Esophagus muscularis mucosa (tissue), 4 donors: ENCODE data around the gene IQCH. TPM values are rescaled to one million over a fixed set of nuclear protein-coding genes. Genes with fewer than 3 reads are reported as not detected.

Experiments used
- DNase-seq: peaks from one replicate; pipeline ENCODE4 v3.0.0-alpha.2; 2017; ENCODE audit errors: extremely low spot score
- H3K27ac ChIP-seq, 4 donors: fragments of 200-600 bp; sonication (generic); replicated peaks in 1 of 4; 1 replicate in 3 of 4; 2 replicates in 1 of 4; pipeline ENCODE4 v1.5.1; 2016 to 2019; ENCODE audit warnings: mild to moderate bottlenecking in 1 of 4
- H3K27me3 ChIP-seq, 4 donors: fragments of 200-600 bp; sonication (generic); one replicate each; pipeline versions ENCODE4 v1.5.1 to v1.6.0; 2016 to 2019
- H3K36me3 ChIP-seq, 4 donors: fragments of 200-600 bp; sonication (generic); one replicate each; pipeline ENCODE4 v1.5.1; 2016 to 2019
- H3K4me1 ChIP-seq, 4 donors: fragments of 200-600 bp; sonication (generic); one replicate each; pipeline ENCODE4 v1.5.1; 2016 to 2019
- H3K4me3 ChIP-seq, 4 donors: fragments of 200-600 bp; sonication (generic); 1 replicate in 2 of 4; 2 replicates in 2 of 4; pipeline ENCODE4 v1.5.1; 2016 to 2019; ENCODE audit warnings: mild to moderate bottlenecking in 4 of 4, moderate library complexity in 1 of 4
- H3K9me3 ChIP-seq, 4 donors: fragments of 200-600 bp; sonication (generic); 1 replicate in 3 of 4; 2 replicates in 1 of 4; pipeline ENCODE4 v1.5.1; 2016 to 2019
- CTCF ChIP-seq, 3 experiments: fragments of 200-600 bp in 2 of 3; fragments of 450-650 bp in 1 of 3; sonication (generic) in 2 of 3; IDR thresholded peaks; one replicate each; pipeline ENCODE4 v1.5.1; 2017 to 2019; ENCODE audit warnings: antibody characterized with exemption in 3 of 3, mild to moderate bottlenecking in 2 of 3, moderate library complexity in 1 of 3
- EP300 ChIP-seq: sonication (generic); formaldehyde crosslinking; IDR thresholded peaks from one replicate; pipeline ENCODE4 v1.6.1; 2017; ENCODE audit warnings: antibody characterized with exemption
- POLR2A ChIP-seq: fragments of 450-650 bp; IDR thresholded peaks from one replicate; pipeline ENCODE4 v1.6.1; 2017; ENCODE audit warnings: antibody characterized with exemption, moderate library complexity, mild to moderate bottlenecking, low read depth
- POLR2AphosphoS5 ChIP-seq, 2 donors: sonication (generic); formaldehyde crosslinking; IDR thresholded peaks; one replicate each; pipeline ENCODE4 v1.6.1; 2017; ENCODE audit warnings: antibody characterized with exemption in 2 of 2
- WGBS: methylation state at CpG from one replicate; pipeline ENCODE4 v1.1.5; 2018; 5-methylcytosine and 5-hydroxymethylcytosine counted together
- intact Hi-C: fragments of 100-400 bp; cut with DNase I; formaldehyde crosslinking; loops from one replicate; pipeline ENCODE4 v1.15.1; 2023
- total RNA-seq, 4 donors: library from RNA; depleted of rRNA; stranded (reverse); fragments of >200 nt; gene quantifications; one replicate each; pipeline versions ENCODE4 v1.1.0 to v1.2.1, GENCODE V29; 2016

Gene IQCH
- total RNA-seq, 4 donors from 2014 or later: 0.58 to 2.4 (median 1.2) TPM

DNA sequence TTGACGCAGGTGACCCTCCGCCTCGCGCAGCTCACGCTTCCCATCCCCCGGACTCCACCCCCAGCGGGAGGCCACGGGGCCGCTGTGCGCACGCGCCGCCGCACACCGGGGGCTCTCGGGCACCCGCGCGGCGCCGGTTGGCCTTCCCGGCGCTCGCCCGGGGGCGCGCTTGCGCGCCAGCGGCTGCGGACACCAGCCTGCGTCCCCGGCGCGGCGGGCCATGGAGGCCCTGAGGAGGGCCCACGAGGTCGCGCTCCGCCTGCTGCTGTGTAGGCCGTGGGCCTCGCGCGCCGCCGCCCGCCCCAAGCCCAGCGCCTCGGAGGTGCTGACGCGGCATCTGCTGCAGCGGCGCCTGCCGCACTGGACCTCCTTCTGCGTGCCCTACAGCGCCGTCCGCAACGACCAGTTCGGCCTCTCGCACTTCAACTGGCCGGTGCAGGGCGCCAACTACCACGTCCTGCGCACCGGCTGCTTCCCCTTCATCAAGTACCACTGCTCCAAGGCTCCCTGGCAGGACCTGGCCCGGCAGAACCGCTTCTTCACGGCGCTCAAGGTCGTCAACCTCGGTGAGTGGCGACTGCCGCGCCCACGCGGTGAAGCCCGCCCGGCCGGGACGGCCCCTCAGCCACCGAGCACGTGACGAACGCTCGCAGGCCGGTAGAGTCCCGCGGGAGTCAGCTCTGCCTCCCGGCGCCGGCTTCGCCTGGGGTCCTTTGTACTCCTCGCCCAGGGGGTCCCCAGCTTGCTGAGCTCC is 266.6 kb downstream of the IQCH start, which contains the start of gene C15orf61:
Gene C15orf61 (plus strand): TSS at position 103 of the 754 bp plus-strand sequence. CDS start 118 bp downstream, at position 221.
- 0% methylated on average over 5 of the region's 94 CpGs for WGBS
- TF ChIP-seq EP300 (no peak), POLR2AphosphoS5 (IDR thresholded peaks at IDR 0.05) (peak; percentile 69 to 82), POLR2A (peak; percentile 61)
- intact Hi-C loops: no loop called here
- Histone ChIP-seq H3K4me3 (peak within 1 kb of the TSS; percentile 79 to 89 (median 86)), H3K27me3 (no peaks in the 10 kb centered on the region), H3K27ac (peak within 1 kb of the TSS; percentile 92 to 98 (median 94)), H3K4me1 (peaks cover 21 to 43% (median 32%) of the 10 kb centered on the region in 4 donors), H3K9me3 (no peaks in the 10 kb centered on the region), H3K36me3 (peaks cover 0 to 13% (median 0%) of the 10 kb centered on the region in 4 donors)
- peak; percentile 93 for DNase-seq

GRCh38 chr15:67521783-67522568 is 267.4 kb downstream of the IQCH start:
- Histone ChIP-seq H3K27ac (peak overlapping the region; percentile 92 to 98 (median 94)), H3K4me3 (peak overlapping the region; percentile 79 to 89 (median 86)), H3K27me3 (no peaks in the 10 kb centered on the region), H3K36me3 (peaks cover 0 to 12% (median 0%) of the 10 kb centered on the region in 4 donors), H3K4me1 (peaks cover 21 to 43% (median 32%) of the 10 kb centered on the region in 4 donors), H3K9me3 (no peaks in the 10 kb centered on the region)
- no peak for TF ChIP-seq POLR2AphosphoS5 (IDR thresholded peaks at IDR 0.05)
- no peak for TF ChIP-seq CTCF (IDR thresholded peaks at IDR 0.05)
- TF ChIP-seq EP300: no peak
- no peak for TF ChIP-seq POLR2A
- intact Hi-C loops: loop anchor here (2.0 kb wide), 1 partner anchor 21 kb away; the partner anchor contains the start of gene MAP2K5
- no peak for DNase-seq
- WGBS: under 1% methylated on average over 14 of the region's 23 CpGs

DNA sequence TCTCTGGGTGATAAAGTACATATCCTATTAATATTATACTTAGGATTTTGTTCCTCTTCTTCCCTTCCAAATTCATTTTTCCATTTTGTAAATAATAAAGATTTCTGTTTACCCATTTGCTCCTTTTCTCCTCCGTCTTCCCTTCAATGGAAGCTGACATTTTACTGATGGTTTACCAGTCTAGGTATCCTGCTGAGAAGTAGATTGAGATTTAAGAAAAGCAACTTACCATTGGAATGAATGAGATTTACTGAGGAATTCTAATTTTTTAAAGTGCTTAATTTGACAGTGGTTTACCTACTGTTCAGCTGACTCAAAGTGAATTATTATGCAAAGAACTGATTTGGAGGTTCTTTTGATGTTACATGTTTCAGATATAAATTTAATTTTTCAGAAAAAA is 268.7 kb downstream of the IQCH start:
- TF ChIP-seq POLR2AphosphoS5 (IDR thresholded peaks at IDR 0.05) (no peak), CTCF (IDR thresholded peaks at IDR 0.05) (no peak)
- 58% methylated on average over 1 of the region's 1 CpG for WGBS
- H3K27ac ChIP-seq: no peak overlapping the region
- H3K4me1 ChIP-seq: peaks cover 21 to 43% (median 32%) of the 10 kb centered on the region in 4 donors
- H3K4me3 ChIP-seq: peak overlapping the region in 3 of 4 donors; percentile 79 to 87 (median 84)
- intact Hi-C loops: loop anchor here (2.0 kb wide), 1 partner anchor 19 kb away; the partner anchor contains the start of gene MAP2K5
- H3K36me3 ChIP-seq: peaks cover 0 to 19% (median 3%) of the 10 kb centered on the region in 4 donors
- no peaks in the 10 kb centered on the region for H3K9me3 ChIP-seq
- no peak for DNase-seq
- no peaks in the 10 kb centered on the region for H3K27me3 ChIP-seq

DNA sequence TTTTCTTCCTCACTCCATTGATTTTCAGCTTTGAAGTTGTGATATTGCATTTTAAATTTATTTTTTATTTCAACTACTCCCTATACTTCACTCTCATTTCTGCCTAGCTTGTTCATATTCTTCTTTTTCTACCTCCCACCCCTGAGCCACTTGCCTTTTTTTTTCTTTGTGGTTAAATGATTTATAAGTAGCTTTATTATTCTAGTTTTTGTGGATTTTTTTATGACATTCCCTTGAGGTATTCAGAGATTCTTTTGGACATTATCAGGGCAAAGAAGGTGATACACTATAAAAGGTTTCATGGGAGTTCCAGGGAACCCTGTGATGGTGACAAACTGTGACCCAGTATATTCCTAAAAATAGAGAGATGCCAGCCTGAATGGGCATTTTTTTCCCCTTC is 269.6 kb downstream of the IQCH start:
- Histone ChIP-seq H3K4me1 (peaks cover 21 to 43% (median 32%) of the 10 kb centered on the region in 4 donors), H3K36me3 (peaks cover 0 to 19% (median 3%) of the 10 kb centered on the region in 4 donors), H3K27ac (no peak overlapping the region), H3K4me3 (no peak overlapping the region), H3K9me3 (no peaks in the 10 kb centered on the region), H3K27me3 (no peaks in the 10 kb centered on the region)
- DNase-seq: no peak
- intact Hi-C loops: no loop called here
- TF ChIP-seq POLR2A (no peak), POLR2AphosphoS5 (IDR thresholded peaks at IDR 0.05) (no peak), EP300 (no peak), CTCF (IDR thresholded peaks at IDR 0.05) (no peak)

- Histone ChIP-seq H3K9me3 (no peaks in the 10 kb centered on the region), H3K27ac (no peak overlapping the region), H3K27me3 (no peaks in the 10 kb centered on the region), H3K4me1 (peaks cover 3 to 19% (median 11%) of the 10 kb centered on the region in 4 donors), H3K4me3 (no peak overlapping the region), H3K36me3 (peaks cover 0 to 19% (median 6%) of the 10 kb centered on the region in 4 donors)
- no peak for DNase-seq
- WGBS: 94% methylated on average over 3 of the region's 3 CpGs
- TF ChIP-seq CTCF (IDR thresholded peaks at IDR 0.05): no peak
- no peak for TF ChIP-seq EP300
- TF ChIP-seq POLR2A: no peak
- no peak for TF ChIP-seq POLR2AphosphoS5 (IDR thresholded peaks at IDR 0.05)
- intact Hi-C loops: no loop called here
Observed at GRCh38 chr15:67528513-67528912, 273.9 kb downstream of the IQCH start.
